Endothelial cell of umbilical vein (primary cell): ENCODE measurements around the gene GTF2H1. TPM values are rescaled to one million over a fixed set of nuclear protein-coding genes. Genes with fewer than 3 reads are reported as not detected.

Experiments used
- BruUV-seq: library from RNA; stranded (reverse); fragments of 400-500 nt; replicated peaks from 2 replicates; lab custom pipeline; 2021; lab: Mats Ljungman, UMichigan
- CTCF ChIA-PET: fragments of 300-600, 350-600 bp; sonication (Branson Sonifier 250); formaldehyde crosslinking; loops from one replicate; lab custom pipeline; 2021; ENCODE audit warnings: antibody characterized with exemption, inconsistent platforms; lab: Charles Lee
- POLR2A ChIA-PET: fragments of 300-600, 350-600 bp; sonication (Branson Sonifier 250); formaldehyde crosslinking; loops from one replicate; lab custom pipeline; 2021; ENCODE audit warnings: antibody characterized with exemption, inconsistent platforms; lab: Charles Lee
- DNase-seq: peaks from one replicate; pipeline ENCODE4 v3.0.0-alpha.2; 2011; ENCODE audit warnings: low read depth, low spot score
- FAIRE-seq: peaks from 2 replicates; lab custom pipeline; 2011; peaks lifted over from hg19 to GRCh38; lab: Jason Lieb, UNC
- H2AFZ ChIP-seq: 2 replicates; pipeline ENCODE4 v1.6.0; 2012; ENCODE audit warnings: low read depth, low read length, control low read depth, inconsistent platforms
- H3K27ac ChIP-seq: 2 replicates; pipeline ENCODE4 v1.5.1; 2011; ENCODE audit warnings: low read depth, mild to moderate bottlenecking, control low read depth, low read length, moderate library complexity; ENCODE audit not compliant: insufficient read depth
- H3K27me3 ChIP-seq, 2 experiments: 2 replicates each; pipeline versions ENCODE4 v1.6.0 to v1.6.1; 2011; ENCODE audit warnings: low read length in 2 of 2, mixed read lengths in 1 of 2; ENCODE audit not compliant: control insufficient read depth in 2 of 2, insufficient read depth in 2 of 2
- H3K36me3 ChIP-seq, 2 experiments: 2 replicates in 1 of 2; 3 replicates in 1 of 2; pipeline ENCODE4 v1.5.1; 2011; ENCODE audit warnings: low read length in 2 of 2, mild to moderate bottlenecking in 1 of 2, moderate library complexity in 1 of 2; ENCODE audit not compliant: control insufficient read depth in 2 of 2, insufficient read depth in 2 of 2; ENCODE audit errors: extremely low read depth in 1 of 2
- H3K4me1 ChIP-seq: 3 replicates; pipeline ENCODE4 v1.5.1; 2011; ENCODE audit warnings: mild to moderate bottlenecking, low read length; ENCODE audit not compliant: control insufficient read depth, insufficient read depth; ENCODE audit errors: extremely low read depth
- H3K4me2 ChIP-seq: 2 replicates; pipeline ENCODE4 v1.6.1; 2011; ENCODE audit warnings: low read length, control low read depth, mixed read lengths; ENCODE audit not compliant: insufficient read depth
- H3K4me3 ChIP-seq, 3 experiments: fragments of 200-600 bp in 1 of 3; sonication (generic), shearing (Covaris generic) in 1 of 3; replicated peaks in 1 of 3; 2 replicates each; pipeline ENCODE4 v1.5.1; 2011 to 2016; ENCODE audit warnings: control low read depth in 3 of 3, low read length in 3 of 3, mild to moderate bottlenecking in 2 of 3, inconsistent platforms in 1 of 3, low read depth in 1 of 3, moderate library complexity in 1 of 3; ENCODE audit not compliant: insufficient read depth in 1 of 3
- H3K79me2 ChIP-seq: 2 replicates; pipeline ENCODE4 v1.6.0; 2012; ENCODE audit warnings: low read length, inconsistent platforms; ENCODE audit not compliant: control insufficient read depth, insufficient read depth
- H3K9ac ChIP-seq: replicated peaks from 2 replicates; pipeline ENCODE3; 2011; ENCODE audit warnings: low read length, control low read depth; ENCODE audit not compliant: insufficient read depth; ENCODE audit errors: extremely low read depth
- H3K9me1 ChIP-seq: replicated peaks from 3 replicates; pipeline ENCODE4 v1.6.0; 2011; ENCODE audit warnings: mild to moderate bottlenecking, low read length; ENCODE audit not compliant: control insufficient read depth, insufficient read depth; ENCODE audit errors: extremely low read depth
- H3K9me3 ChIP-seq: replicated peaks from 2 replicates; pipeline ENCODE4 v1.5.1; 2012; ENCODE audit warnings: low read length, inconsistent platforms; ENCODE audit not compliant: control insufficient read depth, insufficient read depth
- H4K20me1 ChIP-seq: replicated peaks from 2 replicates; pipeline ENCODE3; 2011; ENCODE audit warnings: mild to moderate bottlenecking, low read length; ENCODE audit not compliant: control insufficient read depth, insufficient read depth; ENCODE audit errors: extremely low read depth
- CTCF ChIP-seq, 2 donors: IDR thresholded peaks; 1 replicate in 1 of 2; 2 replicates in 1 of 2; pipeline ENCODE4 v1.5.1; 2011; ENCODE audit warnings: low read length in 2 of 2, mild to moderate bottlenecking in 2 of 2, moderate library complexity in 2 of 2, control low read depth in 1 of 2, inconsistent platforms in 1 of 2, low read depth in 1 of 2; ENCODE audit not compliant: insufficient read depth in 1 of 2; ENCODE audit errors: extremely low read depth in 1 of 2
- EZH2 ChIP-seq: IDR thresholded peaks from 2 replicates; pipeline ENCODE4 v1.6.1; 2012; ENCODE audit warnings: borderline replicate concordance, low read depth, mild to moderate bottlenecking, moderate library complexity, low read length, inconsistent platforms; ENCODE audit not compliant: severe bottlenecking
- FOS ChIP-seq: IDR thresholded peaks from 2 replicates; pipeline ENCODE4 v1.6.1; 2011; ENCODE audit warnings: mild to moderate bottlenecking, low read length, moderate library complexity, borderline replicate concordance; ENCODE audit not compliant: insufficient read depth
- GATA2 ChIP-seq: IDR thresholded peaks from 2 replicates; pipeline ENCODE4 v1.7.0; 2011; ENCODE audit warnings: low read depth, mild to moderate bottlenecking, moderate library complexity, mixed read lengths, low read length; ENCODE audit not compliant: insufficient read length, insufficient read depth
- JUN ChIP-seq: IDR thresholded peaks from 2 replicates; pipeline ENCODE4 v1.6.1; 2011; ENCODE audit warnings: borderline replicate concordance, low read depth; ENCODE audit not compliant: insufficient read length, insufficient read depth
- MYC ChIP-seq: IDR thresholded peaks from one replicate; pipeline ENCODE4 v1.6.1; 2011; ENCODE audit warnings: mild to moderate bottlenecking, low read depth, low read length
- POLR2A ChIP-seq: IDR thresholded peaks from 2 replicates; pipeline ENCODE4 v1.6.1; 2012; ENCODE audit warnings: low read depth, mild to moderate bottlenecking, control low read depth, low read length
- POLR2AphosphoS5 ChIP-seq: IDR thresholded peaks from 2 replicates; pipeline ENCODE4 v1.6.1; 2012; ENCODE audit warnings: low read depth, mild to moderate bottlenecking, control low read depth, low read length, moderate library complexity; ENCODE audit not compliant: insufficient read depth
- dilution Hi-C: fragments of 300-500 bp; cut with MboI; formaldehyde crosslinking; loops from one replicate; pipeline ENCODE4 v1.15.0; 2019; ENCODE audit warnings: low sequenced_read_pairs; ENCODE audit not compliant: extremely low pct_ligation_motif_present
- intact Hi-C: fragments of 100-400 bp; cut with micrococcal nuclease; formaldehyde crosslinking; loops from one replicate; pipeline ENCODE4 v1.10.0; 2022
- polyA plus RNA-seq, 4 experiments: library from polyadenylated mRNA; depleted of rRNA in 3 of 4; stranded (reverse) in 3 of 4; unstranded in 1 of 4; fragments of >200 nt; gene quantifications; 2 replicates each; pipeline versions ENCODE4 v1.2.1 to v1.2.3, GENCODE V29; 2011 to 2012; ENCODE audit warnings: missing spikeins in 1 of 4
- total RNA-seq: library from RNA; stranded (reverse); gene quantifications from 2 replicates; pipeline ENCODE4 v1.2.3, GENCODE V29; 2021
- TF ChIP-seq, protein P1 (sequence below): IDR thresholded peaks from 2 replicates; pipeline ENCODE4 v1.6.1; 2011; ENCODE audit not compliant: insufficient read depth, insufficient read length

The GTF2H1 gene
- total and polyA plus RNA-seq, 2 donors (not counting 3 experiments of a cell fraction or from before 2014, with no cell fraction given), result 15.7 to 47.7 TPM

DNA sequence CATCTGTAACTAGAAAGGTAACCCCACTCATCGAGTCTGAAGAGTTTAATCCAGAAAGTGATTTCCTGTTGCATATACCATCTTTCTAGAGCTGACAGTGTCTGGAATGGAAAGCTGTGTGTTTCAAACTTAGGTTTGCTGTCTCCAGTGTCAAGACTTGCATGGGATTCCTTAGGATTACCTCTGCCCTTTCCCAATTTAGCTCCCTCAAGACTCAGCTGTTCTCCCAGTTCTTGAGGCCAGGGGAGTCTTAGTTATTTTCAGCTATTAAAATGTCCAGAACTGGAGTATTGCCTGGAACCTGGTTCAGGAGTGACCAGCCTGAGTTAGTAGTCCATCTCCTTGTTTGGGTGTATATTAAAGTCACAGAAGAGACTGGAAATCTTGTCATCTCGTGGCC lies 47.0 kb downstream of the GTF2H1 start:
- Histone ChIP-seq H3K4me1 (no peaks in the 10 kb centered on the region), H3K27ac (no peak overlapping the region), H3K27me3 (no peaks in the 10 kb centered on the region), H3K4me2 (no peak overlapping the region), H4K20me1 (no peaks in the 10 kb centered on the region), H3K4me3 (no peak overlapping the region), H3K9me3 (no peaks in the 10 kb centered on the region), H3K79me2 (no peaks in the 10 kb centered on the region), H3K9ac (no peak overlapping the region), H3K9me1 (no peaks in the 10 kb centered on the region), H3K36me3 (peaks cover 5 to 9% of the 10 kb centered on the region in 2 experiments), H2AFZ (no peak overlapping the region)
- ChIA-PET CTCF (no interaction called here), POLR2A (no interaction called here)
- dilution Hi-C loops (no loop called here), intact Hi-C loops (no loop called here)
- no TSS peak for BruUV-seq
- FAIRE-seq, result no peak
- no peak for DNase-seq
- TF ChIP-seq MYC (no peak), CTCF (IDR thresholded peaks at IDR 0.05; ENCODE audit: extremely low read depth in 1 of 2, insufficient read depth in 1 of 2, low read depth in 1 of 2, low read length in 2 of 2) (no peak), POLR2A (no peak), FOS (no peak), EZH2 (no peak), POLR2AphosphoS5 (no peak), JUN (no peak), GATA2 (no peak)
- TF ChIP-seq, protein P1, sequence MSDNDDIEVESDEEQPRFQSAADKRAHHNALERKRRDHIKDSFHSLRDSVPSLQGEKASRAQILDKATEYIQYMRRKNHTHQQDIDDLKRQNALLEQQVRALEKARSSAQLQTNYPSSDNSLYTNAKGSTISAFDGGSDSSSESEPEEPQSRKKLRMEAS, result no peak
